Naive thymus-derived CD4-positive, alpha-beta T cell (primary cell): Measurements from ENCODE around the gene ADAM12. TPM values are rescaled to one million over a fixed set of nuclear protein-coding genes. Genes with fewer than 3 reads are reported as not detected.

Source experiments
- ATAC-seq: fragments of 150-1000 bp; cut with Tn5 transposase; 2 replicates; pipeline ENCODE4 v1.10.0; 2021; ENCODE audit warnings: mild to moderate bottlenecking, moderate library complexity
- CTCF ChIA-PET: fragments of 350-600 bp; sonication (Branson Sonifier 250); formaldehyde crosslinking; loops from one replicate; lab custom pipeline; 2021; ENCODE audit warnings: antibody characterized with exemption; lab: Charles Lee
- POLR2A ChIA-PET: fragments of 350-600 bp; sonication (Branson Sonifier 250); formaldehyde crosslinking; loops from one replicate; lab custom pipeline; 2021; ENCODE audit warnings: antibody characterized with exemption, inconsistent platforms; lab: Charles Lee
- DNase-seq, 9 donors: peaks; one replicate each; pipeline versions ENCODE4 v3.0.0 to v3.0.0-alpha.2; 2020 to 2022; ENCODE audit warnings: mixed read lengths in 1 of 9
- H3K27ac ChIP-seq: one replicate; pipeline ENCODE4 v1.7.0; 2013; ENCODE audit warnings: mild to moderate bottlenecking, low read depth, low read length, moderate library complexity
- H3K27me3 ChIP-seq, 2 donors: one replicate each; pipeline ENCODE4 v1.7.0; 2013; ENCODE audit warnings: low read length in 2 of 2, mild to moderate bottlenecking in 2 of 2, moderate library complexity in 2 of 2; ENCODE audit not compliant: control insufficient read depth in 2 of 2, insufficient read depth in 2 of 2
- H3K36me3 ChIP-seq, 3 experiments: 1 replicate in 2 of 3; 2 replicates in 1 of 3; pipeline ENCODE4 v1.7.0; 2013; ENCODE audit warnings: low read length in 3 of 3, mild to moderate bottlenecking in 3 of 3, moderate library complexity in 1 of 3; ENCODE audit not compliant: insufficient read depth in 3 of 3, control insufficient read depth in 2 of 3
- H3K4me1 ChIP-seq, 2 donors: one replicate each; pipeline ENCODE4 v1.7.0; 2013; ENCODE audit warnings: low read length in 2 of 2, mild to moderate bottlenecking in 2 of 2, moderate library complexity in 1 of 2; ENCODE audit not compliant: control insufficient read depth in 2 of 2, insufficient read depth in 2 of 2
- H3K4me3 ChIP-seq: 2 replicates; pipeline ENCODE4 v1.7.0; 2013; ENCODE audit warnings: mild to moderate bottlenecking, low read length
- H3K9me3 ChIP-seq, 3 experiments: 1 replicate in 2 of 3; 2 replicates in 1 of 3; pipeline ENCODE4 v1.7.0; 2013; ENCODE audit warnings: low read length in 3 of 3; ENCODE audit not compliant: control insufficient read depth in 2 of 3
- H3K27ac Mint-ChIP-seq, 9 donors: one replicate each; pipeline ENCODE4 v1.8.0; 2020 to 2022; ENCODE audit warnings: mixed read lengths in 9 of 9, mild to moderate bottlenecking in 8 of 9, moderate library complexity in 5 of 9, inconsistent platforms in 2 of 9
- H3K27me3 Mint-ChIP-seq, 5 donors: one replicate each; pipeline ENCODE4 v1.8.0; 2021 to 2022; ENCODE audit warnings: mixed read lengths in 5 of 5, mild to moderate bottlenecking in 1 of 5
- H3K36me3 Mint-ChIP-seq, 5 donors: one replicate each; pipeline ENCODE4 v1.8.0; 2020 to 2022; ENCODE audit warnings: mixed read lengths in 5 of 5, mild to moderate bottlenecking in 3 of 5, inconsistent platforms in 1 of 5
- H3K4me1 Mint-ChIP-seq, 7 donors: one replicate each; pipeline ENCODE4 v1.8.0; 2020 to 2022; ENCODE audit warnings: mixed read lengths in 7 of 7, mild to moderate bottlenecking in 3 of 7, inconsistent platforms in 1 of 7
- H3K4me3 Mint-ChIP-seq, 10 donors: one replicate each; pipeline ENCODE4 v1.8.0; 2020 to 2022; ENCODE audit warnings: mild to moderate bottlenecking in 10 of 10, mixed read lengths in 10 of 10, moderate library complexity in 6 of 10, inconsistent platforms in 2 of 10
- H3K9me3 Mint-ChIP-seq, 11 donors: one replicate each; pipeline ENCODE4 v1.8.0; 2020 to 2022; ENCODE audit warnings: mixed read lengths in 11 of 11, mild to moderate bottlenecking in 4 of 11, inconsistent platforms in 1 of 11, moderate library complexity in 1 of 11
- intact Hi-C, 2 donors: fragments of 100-400 bp; cut with micrococcal nuclease; formaldehyde crosslinking; loops; one replicate each; pipeline ENCODE4 v1.15.1; 2023
- polyA plus RNA-seq, 2 donors: library from polyadenylated mRNA; unstranded; fragments of 300-500 nt; fragmentation: Illumina TruSeq; gene quantifications; one replicate each; pipeline ENCODE4 v1.2.3, GENCODE V29; 2021
- total RNA-seq, 6 experiments: library from RNA in 5 of 6; stranded (reverse) in 5 of 6; gene quantifications; 1 replicate in 5 of 6; 2 replicates in 1 of 6; pipeline ENCODE4 v1.2.3 and lab custom pipeline; 2021 to 2026

Gene ADAM12
- total and polyA plus RNA-seq, 7 experiments from 2014 or later = 0.58 to 1.0 TPM; not detected in 5

DNA sequence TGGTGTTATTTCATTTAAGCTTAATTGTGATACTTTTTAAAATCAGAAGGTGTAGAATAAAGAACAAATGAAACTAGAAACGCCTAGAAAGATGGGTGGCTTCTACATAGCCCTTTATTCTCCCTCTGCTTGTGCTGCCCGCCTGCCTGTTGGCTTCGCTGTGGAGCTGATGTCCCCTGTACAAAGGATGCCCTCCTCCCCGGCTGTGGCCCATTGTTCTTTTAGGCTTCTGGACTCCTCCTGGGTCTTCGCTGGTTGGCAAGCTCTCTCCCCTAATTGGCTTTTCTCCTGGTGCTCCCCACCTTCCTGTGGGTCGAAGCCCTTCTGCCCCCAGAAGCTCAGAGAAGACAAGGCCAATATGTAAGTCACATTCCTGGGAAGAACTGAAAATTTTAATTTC, 393.7 kb downstream of the ADAM12 start:
- CTCF ChIA-PET = no interaction called here

DNA sequence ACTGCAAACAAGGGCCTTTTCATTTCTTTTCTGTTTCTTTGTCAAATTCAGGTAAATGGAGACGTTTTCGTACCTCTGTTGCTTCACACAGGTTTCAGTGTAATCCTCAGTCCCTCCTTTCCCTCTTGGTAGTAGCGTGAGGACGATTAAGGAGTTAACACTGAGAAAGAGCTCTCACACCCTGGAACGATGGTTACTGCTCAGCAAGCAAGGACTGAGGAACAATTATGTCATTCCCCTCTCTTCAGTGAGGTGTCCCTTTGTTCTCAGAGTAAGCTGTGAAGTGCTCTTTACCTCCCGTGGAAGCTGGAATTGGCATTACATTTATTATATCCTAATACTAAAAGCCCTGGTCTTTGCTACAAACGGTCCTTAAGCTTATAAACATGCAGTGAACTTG, 396.0 kb downstream of the ADAM12 start:
- Histone ChIP-seq H3K27me3 (no peaks in the 10 kb centered on the region), H3K4me3 (no peak overlapping the region), H3K4me1 (no peaks in the 10 kb centered on the region), H3K27ac (no peak overlapping the region), H3K36me3 (no peaks in the 10 kb centered on the region), H3K9me3 (no peaks in the 10 kb centered on the region)
- intact Hi-C loops = no loop called here
- no peak for DNase-seq
- Mint-ChIP-seq H3K36me3 (no peaks in the 10 kb centered on the region), H3K27me3 (peaks cover 0 to 9% (median 2%) of the 10 kb centered on the region in 5 donors), H3K9me3 (peaks cover 0 to 2% (median 0%) of the 10 kb centered on the region in 11 donors), H3K4me3 (no peak overlapping the region), H3K27ac (no peak overlapping the region), H3K4me1 (no peaks in the 10 kb centered on the region)
- CTCF ChIA-PET = no interaction called here
- no peak for ATAC-seq
- POLR2A ChIA-PET = no interaction called here

More for the DNA sequence above, 393.7 kb downstream of the ADAM12 start:
- Histone ChIP-seq H3K27ac (no peak overlapping the region), H3K4me3 (no peak overlapping the region), H3K9me3 (no peaks in the 10 kb centered on the region), H3K4me1 (no peaks in the 10 kb centered on the region), H3K27me3 (no peaks in the 10 kb centered on the region), H3K36me3 (no peaks in the 10 kb centered on the region)
- H3K36me3 Mint-ChIP-seq = no peaks in the 10 kb centered on the region
- intact Hi-C loops = no loop called here
- H3K4me1 Mint-ChIP-seq = peaks cover 0 to 4% (median 0%) of the 10 kb centered on the region in 7 donors
- H3K27me3 Mint-ChIP-seq = peaks cover 0 to 9% (median 4%) of the 10 kb centered on the region in 5 donors
- ATAC-seq (no peak), DNase-seq (no peak)
- no peak overlapping the region for H3K4me3 Mint-ChIP-seq
- POLR2A ChIA-PET = interaction anchor here (0.7 kb wide), 1 partner anchor 21 kb away, joined by 3 read pairs; no protein-coding TSS in a partner anchor
- H3K27ac Mint-ChIP-seq = no peak overlapping the region
- peaks cover 0 to 2% (median 0%) of the 10 kb centered on the region in 11 donors for H3K9me3 Mint-ChIP-seq

DNA sequence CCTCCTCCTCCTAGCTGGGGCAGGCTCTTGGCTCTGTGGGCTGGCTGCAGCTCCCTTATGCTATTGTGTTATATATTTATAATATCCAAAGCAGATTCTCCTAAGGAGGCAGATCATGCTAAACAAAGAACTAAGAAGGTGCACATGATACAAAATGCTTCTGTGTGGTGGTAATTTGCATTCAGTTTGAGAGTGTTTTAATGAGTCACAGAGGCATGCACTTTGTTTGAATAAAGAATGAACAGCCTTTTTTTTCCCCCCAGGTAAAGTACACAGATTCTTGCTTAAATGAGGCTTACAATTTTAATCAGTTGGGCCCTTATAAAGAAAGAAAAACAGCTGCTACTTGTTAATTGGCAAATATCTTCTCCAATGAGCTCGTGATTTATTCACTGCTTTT, 396.9 kb downstream of the ADAM12 start:
- no peak overlapping the region for H3K4me3 Mint-ChIP-seq
- Histone ChIP-seq H3K4me1 (no peaks in the 10 kb centered on the region), H3K36me3 (no peaks in the 10 kb centered on the region), H3K27me3 (no peaks in the 10 kb centered on the region), H3K9me3 (no peaks in the 10 kb centered on the region), H3K27ac (no peak overlapping the region), H3K4me3 (no peak overlapping the region)
- H3K27ac Mint-ChIP-seq = no peak overlapping the region
- ATAC-seq = no peak
- peaks cover 0 to 2% (median 0%) of the 10 kb centered on the region in 11 donors for H3K9me3 Mint-ChIP-seq
- no peak for DNase-seq
- intact Hi-C loops = no loop called here
- ChIA-PET CTCF (no interaction called here), POLR2A (no interaction called here)
- H3K4me1 Mint-ChIP-seq = no peaks in the 10 kb centered on the region
- H3K27me3 Mint-ChIP-seq = peaks cover 0 to 9% (median 0%) of the 10 kb centered on the region in 5 donors
- H3K36me3 Mint-ChIP-seq = no peaks in the 10 kb centered on the region

DNA sequence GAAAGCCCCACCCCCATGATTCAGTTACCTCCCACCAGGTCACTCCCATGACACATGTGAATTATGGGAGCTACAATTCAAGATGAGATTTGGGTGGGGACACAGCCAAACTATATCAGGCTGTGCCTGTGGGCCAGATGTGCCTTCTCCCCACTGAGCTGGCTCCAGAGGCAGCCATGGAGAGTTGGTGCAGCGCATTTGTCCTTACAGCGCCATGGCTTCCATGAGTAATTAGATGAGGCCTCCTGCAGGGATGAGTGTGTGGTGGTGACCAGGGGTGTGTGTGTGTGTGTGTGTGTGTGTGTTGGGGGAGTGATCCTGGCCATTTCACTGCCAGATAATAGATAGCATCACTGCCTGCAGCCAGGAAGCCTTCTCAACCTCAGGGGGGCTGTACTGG, 397.3 kb downstream of the ADAM12 start:
- no peaks in the 10 kb centered on the region for H3K36me3 ChIP-seq
- no peaks in the 10 kb centered on the region for H3K4me1 Mint-ChIP-seq
- H3K4me3 Mint-ChIP-seq = no peak overlapping the region
- H3K4me3 ChIP-seq = no peak overlapping the region
- ChIA-PET POLR2A (no interaction called here), CTCF (no interaction called here)
- no peak for DNase-seq
- peaks cover 0 to 9% (median 0%) of the 10 kb centered on the region in 5 donors for H3K27me3 Mint-ChIP-seq
- H3K9me3 ChIP-seq = no peaks in the 10 kb centered on the region
- H3K4me1 ChIP-seq = no peaks in the 10 kb centered on the region
- H3K36me3 Mint-ChIP-seq = no peaks in the 10 kb centered on the region
- no peak overlapping the region for H3K27ac Mint-ChIP-seq
- peaks cover 0 to 2% (median 0%) of the 10 kb centered on the region in 11 donors for H3K9me3 Mint-ChIP-seq
- no peak overlapping the region for H3K27ac ChIP-seq
- ATAC-seq = no peak
- intact Hi-C loops = no loop called here
- no peaks in the 10 kb centered on the region for H3K27me3 ChIP-seq

DNA sequence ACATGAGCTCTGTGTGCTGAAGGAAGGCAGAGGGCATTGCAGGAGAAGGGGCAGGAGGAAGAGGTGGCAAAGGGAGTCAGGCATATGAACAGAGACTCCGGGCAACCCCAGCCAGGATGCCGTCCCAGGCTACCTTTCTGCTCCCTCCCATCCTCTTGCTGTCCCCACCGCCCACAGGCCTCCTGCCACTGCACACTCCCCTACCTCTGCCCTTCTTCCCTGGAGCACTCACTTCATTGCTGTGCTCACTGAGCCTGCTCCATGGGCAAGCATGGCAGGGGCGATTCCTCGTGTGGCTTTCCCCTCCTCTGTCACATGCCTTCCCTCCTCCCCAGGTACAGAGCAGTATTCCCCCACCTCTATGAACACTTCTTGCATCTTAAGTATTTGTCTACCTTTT, 398.5 kb downstream of the ADAM12 start:
- H3K9me3 Mint-ChIP-seq = peaks cover 0 to 2% (median 0%) of the 10 kb centered on the region in 11 donors
- H3K4me3 Mint-ChIP-seq = no peak overlapping the region
- H3K36me3 Mint-ChIP-seq = no peaks in the 10 kb centered on the region
- H3K4me1 Mint-ChIP-seq = no peaks in the 10 kb centered on the region
- Histone ChIP-seq H3K4me1 (no peaks in the 10 kb centered on the region), H3K36me3 (no peaks in the 10 kb centered on the region), H3K4me3 (no peak overlapping the region), H3K9me3 (no peaks in the 10 kb centered on the region), H3K27me3 (no peaks in the 10 kb centered on the region), H3K27ac (no peak overlapping the region)
- POLR2A ChIA-PET = no interaction called here
- CTCF ChIA-PET = no interaction called here
- DNase-seq (no peak), ATAC-seq (no peak)
- H3K27me3 Mint-ChIP-seq = peaks cover 0 to 6% (median 0%) of the 10 kb centered on the region in 5 donors
- H3K27ac Mint-ChIP-seq = no peak overlapping the region
- intact Hi-C loops = loop anchor here in 1 of 2 donors (10.0 kb wide), 1 partner anchor 515 kb away; no protein-coding TSS in a partner anchor

DNA sequence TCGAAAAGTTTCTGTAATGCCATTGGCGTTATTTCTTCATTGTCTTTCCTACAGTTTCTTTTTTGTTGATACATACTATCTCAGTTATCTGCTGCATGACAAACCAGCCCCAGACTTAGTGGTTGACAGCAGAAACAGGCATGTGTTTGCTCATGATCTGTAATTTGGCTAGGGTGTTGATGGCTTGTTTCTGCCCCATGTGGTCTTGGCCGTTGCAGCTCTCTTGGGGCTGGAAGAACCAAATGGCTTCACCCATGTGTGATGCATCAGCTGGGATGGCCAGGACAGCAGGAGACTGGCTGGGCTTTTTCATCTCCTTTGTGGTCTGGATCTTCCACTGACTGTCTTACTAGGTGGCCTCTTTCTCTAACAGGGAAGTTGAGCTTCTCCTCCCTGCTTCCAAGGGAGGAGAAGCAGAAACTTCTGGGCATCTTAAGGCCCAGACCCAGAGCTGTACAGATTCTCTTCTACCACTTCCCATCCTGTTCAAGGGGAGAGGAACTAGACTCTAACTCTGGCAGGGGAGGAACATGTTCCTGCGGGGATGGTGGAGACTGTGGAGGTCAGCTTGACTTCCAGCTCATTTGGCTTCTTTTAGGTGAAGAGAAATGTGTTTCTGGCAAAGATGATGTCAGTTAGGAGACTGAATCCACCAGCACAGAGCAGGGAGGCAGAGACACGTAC, 402.6 kb downstream of the ADAM12 start:
- Histone ChIP-seq H3K9me3 (no peaks in the 10 kb centered on the region), H3K27ac (no peak overlapping the region), H3K27me3 (no peaks in the 10 kb centered on the region), H3K36me3 (no peaks in the 10 kb centered on the region), H3K4me3 (no peak overlapping the region), H3K4me1 (no peaks in the 10 kb centered on the region)
- Mint-ChIP-seq H3K27me3 (peaks cover 0 to 12% (median 4%) of the 10 kb centered on the region in 5 donors), H3K4me1 (no peaks in the 10 kb centered on the region), H3K36me3 (no peaks in the 10 kb centered on the region), H3K9me3 (peaks cover 0 to 2% (median 0%) of the 10 kb centered on the region in 11 donors), H3K27ac (no peak overlapping the region), H3K4me3 (no peak overlapping the region)
- POLR2A ChIA-PET = no interaction called here
- no peak for ATAC-seq
- intact Hi-C loops = loop anchor here in 1 of 2 donors (10.0 kb wide), 1 partner anchor 519 kb away; no protein-coding TSS in a partner anchor
- CTCF ChIA-PET = interaction anchor here (1.4 kb wide), 1 partner anchor 1866 kb away, joined by 3 read pairs; no protein-coding TSS in a partner anchor
- DNase-seq = no peak
